Measurements from ENCODE around the gene CRACDL.

CRACDL gene

GRCh38 chr2:98835831-98836385 is 100.1 kb downstream of the CRACDL start:
- no peak for DNase-seq (ENCODE audit: low read depth)
- no peak for TF ChIP-seq CTCF (conservative IDR thresholded peaks at IDR 0.05; ENCODE audit: low read depth, low read length)
- H3K4me3 ChIP-seq (ENCODE audit: low read length): no peak overlapping the region

- TF ChIP-seq CTCF (conservative IDR thresholded peaks at IDR 0.05; ENCODE audit: low read depth, low read length): no peak
- no peak overlapping the region for H3K4me3 ChIP-seq (ENCODE audit: low read length)
- no peak for DNase-seq (ENCODE audit: low read depth)
Measured at GRCh38 chr2:98833917-98834263, 102.1 kb downstream of the CRACDL start.

GRCh38 chr2:98833172-98833916 is 102.7 kb downstream of the CRACDL start:
- no peak overlapping the region for H3K4me3 ChIP-seq (ENCODE audit: low read length)
- no peak for DNase-seq (ENCODE audit: low read depth)
- TF ChIP-seq CTCF (conservative IDR thresholded peaks at IDR 0.05; ENCODE audit: low read depth, low read length): no peak

- H3K4me3 ChIP-seq (ENCODE audit: low read length): no peak overlapping the region
- no peak for TF ChIP-seq CTCF (conservative IDR thresholded peaks at IDR 0.05; ENCODE audit: low read depth, low read length)
- no peak for DNase-seq (ENCODE audit: low read depth)
Measured at GRCh38 chr2:98832172-98832571, 103.9 kb downstream of the CRACDL start.

- TF ChIP-seq CTCF (conservative IDR thresholded peaks at IDR 0.05; ENCODE audit: low read depth, low read length): no peak
- no peak for DNase-seq (ENCODE audit: low read depth)
- no peak overlapping the region for H3K4me3 ChIP-seq (ENCODE audit: low read length)
Measured at GRCh38 chr2:98830571-98831145, 105.4 kb downstream of the CRACDL start.

- no peak overlapping the region for H3K4me3 ChIP-seq (ENCODE audit: low read length)
- no peak for TF ChIP-seq CTCF (conservative IDR thresholded peaks at IDR 0.05; ENCODE audit: low read depth, low read length)
- DNase-seq (ENCODE audit: low read depth): no peak
Measured at GRCh38 chr2:98829581-98830270, 106.3 kb downstream of the CRACDL start.
